GM18868 (cell line): ENCODE data around the gene ZNF343.
A peak's percentile ranks its signal among the peaks of the same experiment; 100 is the strongest.
"Not testable (repeated sequence)": the region's sequence is repeated elsewhere in the genome, so short reads cannot be mapped to it uniquely, and the experiment has no call there.

Experiments used
- ATAC-seq: cut with Tn5 transposase; IDR thresholded peaks from one replicate; pipeline ENCODE4 v1.9.1; 2021; ENCODE audit warnings: mild to moderate bottlenecking, moderate library complexity; ENCODE audit not compliant: unreplicated experiment

Gene ZNF343

DNA sequence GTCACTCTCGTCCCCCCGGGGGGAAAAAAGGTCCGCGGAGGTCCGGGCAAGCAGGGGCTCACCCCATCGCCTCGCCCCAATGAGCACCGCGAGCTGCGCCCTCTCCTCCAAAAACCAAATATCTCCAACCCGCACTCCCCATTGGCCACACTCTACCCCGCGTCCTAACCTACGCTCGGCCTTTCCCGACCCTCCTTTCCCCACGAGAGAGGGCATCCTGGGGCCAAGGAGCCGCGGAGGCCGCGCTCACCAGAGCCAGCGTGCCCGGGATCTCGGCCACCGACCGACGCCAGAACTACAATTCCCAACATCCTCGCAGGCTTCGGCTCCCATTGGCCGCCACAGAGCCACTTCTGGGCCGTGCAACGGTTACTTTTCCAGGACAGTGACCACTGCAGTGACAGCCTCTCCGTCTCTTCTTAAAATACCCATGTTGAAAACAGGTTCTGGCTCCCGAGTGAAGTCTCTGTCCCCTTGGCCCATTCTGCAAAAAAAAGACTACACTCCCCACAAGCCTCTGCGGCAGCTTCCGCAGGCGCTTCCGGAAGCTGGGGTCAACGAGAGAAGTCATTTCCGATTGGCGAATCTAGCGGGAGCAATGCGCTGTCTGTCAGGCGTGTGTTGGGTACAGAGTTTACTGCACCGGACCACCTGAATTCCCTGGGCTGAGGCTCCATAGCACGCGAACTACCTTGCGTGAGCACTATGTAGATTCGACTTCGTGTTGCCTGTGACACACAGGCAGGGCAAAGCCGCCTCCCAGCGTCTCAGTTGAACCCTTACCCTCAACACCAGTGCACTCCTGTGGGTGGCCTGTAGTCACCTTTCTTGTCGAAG, at the start of gene ZNF343:
Gene ZNF343, minus strand, starts transcription at position 285 of the 837 bp plus-strand sequence. CDS start 15,020 bp downstream, outside the sequence.
- ATAC-seq, result peak; percentile 93

DNA sequence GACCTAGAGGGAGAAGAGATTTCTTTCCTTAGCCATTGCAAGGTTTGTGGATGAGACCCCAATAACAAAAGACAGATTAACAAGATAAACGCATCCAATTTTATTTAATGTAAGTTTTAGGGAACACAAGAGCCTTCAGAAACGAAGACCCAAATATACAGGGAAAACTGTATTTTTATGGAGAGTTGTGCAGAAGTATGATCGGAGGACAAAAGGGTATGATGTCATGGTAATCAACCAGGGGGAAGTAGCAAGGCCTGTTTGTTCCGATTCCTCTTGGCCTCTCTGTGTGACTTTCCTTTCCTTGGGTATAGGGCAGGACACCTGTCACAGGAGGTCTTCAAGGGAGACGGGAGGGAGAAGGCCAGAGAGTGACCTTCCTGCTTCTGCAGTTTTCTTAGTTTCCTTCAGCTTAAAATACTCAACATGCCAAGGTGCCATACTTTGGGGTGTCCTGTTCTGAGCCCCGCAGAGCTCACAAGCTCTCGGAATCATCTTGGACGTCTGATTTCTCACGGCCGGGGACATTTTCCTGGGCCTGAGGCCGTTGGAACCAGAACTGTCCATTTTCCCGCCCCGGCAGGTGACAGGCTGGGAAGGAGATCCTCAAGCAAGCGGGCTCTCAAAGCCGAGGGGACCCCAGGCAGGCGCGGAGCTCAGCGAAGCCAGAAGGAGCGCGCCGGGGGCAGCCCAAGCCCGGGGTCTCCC, 49.3 kb upstream of the ZNF343 start:
- ATAC-seq, result no peak

DNA sequence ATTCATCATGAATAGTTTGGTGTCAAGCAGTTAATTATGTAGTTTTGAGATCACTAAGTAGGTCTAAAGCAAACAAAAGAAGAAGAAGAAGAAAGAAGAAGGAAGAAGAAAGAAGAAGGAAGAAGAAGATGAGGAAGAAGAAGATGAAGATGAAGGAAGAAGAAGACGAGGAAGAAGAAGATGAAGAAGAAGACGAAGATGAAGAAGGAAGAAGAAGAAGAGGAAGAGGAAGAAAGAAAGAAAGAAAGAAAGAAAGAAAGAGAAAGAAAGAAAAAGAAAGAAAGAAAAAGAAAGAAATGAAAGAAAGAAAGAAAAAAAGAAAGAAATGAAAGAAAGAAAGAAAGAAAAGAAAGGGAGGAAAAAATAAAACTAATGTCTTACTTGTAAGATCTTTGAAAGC, 36.9 kb upstream of the ZNF343 start:
- no peak for ATAC-seq

DNA sequence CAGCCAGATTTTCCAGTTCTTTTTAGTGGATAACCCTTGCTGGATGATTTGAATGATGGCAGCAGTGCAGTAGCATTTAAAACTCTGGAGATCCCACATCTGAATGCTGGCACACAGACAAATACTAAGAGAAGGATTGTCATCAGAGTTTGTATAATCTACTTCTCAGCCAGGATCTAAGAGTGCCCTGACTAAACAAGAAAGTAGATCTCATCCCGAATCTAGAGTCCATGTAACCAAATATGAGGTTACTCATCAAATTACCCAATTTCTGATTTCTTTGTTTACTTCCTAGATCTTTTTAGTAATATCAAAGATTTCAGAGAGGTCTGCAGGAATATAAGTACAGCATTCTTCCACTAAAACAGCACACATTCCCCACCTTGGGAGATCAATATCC, 35.5 kb upstream of the ZNF343 start:
- no peak for ATAC-seq

DNA sequence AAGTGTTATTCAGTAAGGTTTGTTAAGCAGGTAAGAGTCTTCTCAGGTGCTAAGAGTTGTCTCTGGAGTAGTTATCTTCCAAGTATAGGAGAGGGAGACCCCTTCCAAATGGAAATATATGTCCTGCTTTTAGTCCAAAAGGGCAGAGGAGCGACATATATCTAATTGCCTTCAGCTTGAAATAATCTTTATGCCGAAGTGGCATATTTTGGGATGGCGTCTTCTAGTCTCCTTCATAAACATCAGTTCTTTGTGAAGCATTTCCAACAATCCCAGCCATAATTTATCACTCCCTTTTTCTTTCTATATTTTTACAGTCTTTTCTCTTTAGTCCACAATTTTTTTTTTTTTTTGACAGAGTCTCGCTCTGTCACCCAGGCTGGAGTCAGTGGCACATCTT, 33.6 kb upstream of the ZNF343 start:
- no peak for ATAC-seq

DNA sequence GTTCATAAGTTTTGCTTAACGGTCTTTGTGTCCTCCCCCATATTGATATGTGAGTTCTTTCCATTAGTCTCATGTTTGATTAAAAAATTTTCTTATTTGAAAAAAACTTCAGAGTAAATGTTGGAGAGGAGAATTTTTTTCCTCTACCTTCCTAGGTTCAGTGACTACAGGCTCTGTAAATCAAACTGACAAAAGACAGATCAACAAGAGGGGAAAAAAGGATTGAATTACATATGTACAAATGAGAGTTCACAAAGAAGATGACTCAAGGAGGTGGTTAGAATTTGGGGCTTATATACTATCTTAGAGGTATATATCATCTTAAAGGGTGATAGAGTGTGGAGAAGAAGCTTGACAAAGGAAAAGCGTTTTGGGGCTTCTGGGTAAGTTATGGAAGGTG, 33.2 kb upstream of the ZNF343 start:
- no peak for ATAC-seq

DNA sequence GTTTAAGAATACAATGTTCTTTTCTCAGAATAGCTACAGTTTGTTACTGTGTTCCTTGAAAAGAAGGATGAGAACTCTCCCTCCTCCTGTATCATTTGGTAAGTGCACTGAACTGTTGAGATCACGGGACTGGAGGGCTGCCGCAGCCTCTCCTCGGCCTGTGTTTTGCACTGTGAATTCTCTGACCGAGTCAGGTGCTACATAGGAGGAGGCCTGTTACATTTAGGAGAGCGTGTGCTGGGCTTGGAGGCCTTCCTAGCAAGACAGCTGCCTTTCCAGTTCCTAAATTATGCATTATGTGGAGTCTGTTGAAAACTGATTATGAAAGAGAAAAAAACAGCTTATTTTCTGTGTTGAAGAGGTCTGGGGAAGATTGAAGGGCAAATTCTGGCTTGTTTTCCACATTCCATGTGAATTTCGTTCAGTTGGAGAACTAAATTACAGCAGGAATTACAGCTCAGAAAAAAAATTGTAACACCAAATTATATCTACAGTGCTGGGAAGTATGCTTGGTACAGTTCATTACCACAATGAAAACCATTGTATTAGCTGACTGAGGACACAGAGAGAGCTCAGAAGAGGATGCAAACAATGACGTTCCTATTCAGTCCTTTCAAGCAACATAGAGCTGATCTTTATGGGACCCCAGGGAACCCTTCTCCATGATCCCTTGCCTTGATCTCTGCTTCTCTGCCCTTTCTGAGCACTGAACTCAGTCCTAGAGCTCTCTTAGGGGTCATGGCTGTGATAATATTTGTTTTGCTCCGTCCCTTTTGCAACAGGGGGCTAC, 30.4 kb upstream of the ZNF343 start:
- ATAC-seq, result no peak

DNA sequence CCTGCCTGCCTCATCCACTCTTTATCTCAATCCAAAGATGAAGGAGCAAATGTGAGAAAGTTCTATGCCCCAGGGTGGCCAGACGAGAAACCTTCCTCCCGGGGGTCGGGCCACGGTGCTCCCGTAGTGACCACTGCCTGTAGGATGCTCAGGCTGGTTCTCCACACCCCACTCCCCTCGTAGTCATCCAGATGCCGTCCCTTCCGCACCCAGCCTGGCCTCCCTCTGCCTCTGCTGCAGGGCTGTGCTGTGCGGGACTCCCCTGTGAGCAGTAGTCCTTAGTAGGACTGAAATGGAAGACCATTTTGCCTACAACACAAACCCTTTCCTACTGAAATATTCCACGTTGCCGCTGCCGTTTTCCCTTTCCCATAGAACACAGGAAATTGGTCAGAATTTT, 29.6 kb upstream of the ZNF343 start:
- no peak for ATAC-seq

DNA sequence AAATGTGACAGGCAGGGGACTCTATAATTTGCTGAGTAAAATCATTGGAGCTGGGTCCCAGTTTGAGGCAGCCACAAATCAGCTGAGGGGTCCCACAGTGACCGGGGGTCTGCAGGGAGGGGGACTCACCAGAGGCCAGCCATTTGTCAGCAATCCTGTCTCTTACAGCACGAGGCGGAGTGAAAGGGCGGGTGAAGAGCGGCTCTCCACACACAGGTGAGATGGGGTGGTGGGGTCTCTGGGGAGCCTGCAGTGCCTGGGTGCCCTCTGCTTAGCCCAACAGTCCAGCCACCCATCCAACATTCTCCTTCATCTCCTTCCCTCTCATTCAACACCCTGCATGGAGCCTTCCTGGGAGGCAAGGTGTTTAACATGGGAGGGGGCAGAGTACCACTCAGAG, 28.4 kb upstream of the ZNF343 start:
- ATAC-seq, result no peak

DNA sequence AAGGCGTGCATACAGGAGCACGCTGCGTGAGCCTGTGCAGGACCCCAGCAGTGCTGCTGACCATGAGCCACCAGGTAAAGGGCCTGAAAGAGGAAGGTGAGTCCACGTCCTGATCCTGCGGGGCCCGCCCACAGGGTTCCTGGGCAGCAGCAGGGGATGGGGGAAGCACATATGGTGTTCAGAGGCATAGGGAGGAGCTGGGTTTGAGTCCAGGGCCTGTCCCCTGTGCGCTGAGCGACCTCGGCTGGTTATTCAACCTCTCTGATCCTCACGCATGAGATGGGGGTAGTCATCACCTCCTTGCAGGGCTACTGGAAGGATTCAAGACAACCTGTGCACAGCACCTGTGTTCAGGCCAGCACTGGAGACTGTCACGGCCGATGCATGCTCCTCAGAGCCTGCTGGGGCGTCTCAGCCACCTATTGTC, 27.9 kb upstream of the ZNF343 start, which contains the start of gene TMC2:
Gene TMC2, plus strand, starts transcription at position 14 of the 427 bp plus-strand sequence. Its CDS starts 49 bp downstream, at position 63.
- ATAC-seq, result no peak

DNA sequence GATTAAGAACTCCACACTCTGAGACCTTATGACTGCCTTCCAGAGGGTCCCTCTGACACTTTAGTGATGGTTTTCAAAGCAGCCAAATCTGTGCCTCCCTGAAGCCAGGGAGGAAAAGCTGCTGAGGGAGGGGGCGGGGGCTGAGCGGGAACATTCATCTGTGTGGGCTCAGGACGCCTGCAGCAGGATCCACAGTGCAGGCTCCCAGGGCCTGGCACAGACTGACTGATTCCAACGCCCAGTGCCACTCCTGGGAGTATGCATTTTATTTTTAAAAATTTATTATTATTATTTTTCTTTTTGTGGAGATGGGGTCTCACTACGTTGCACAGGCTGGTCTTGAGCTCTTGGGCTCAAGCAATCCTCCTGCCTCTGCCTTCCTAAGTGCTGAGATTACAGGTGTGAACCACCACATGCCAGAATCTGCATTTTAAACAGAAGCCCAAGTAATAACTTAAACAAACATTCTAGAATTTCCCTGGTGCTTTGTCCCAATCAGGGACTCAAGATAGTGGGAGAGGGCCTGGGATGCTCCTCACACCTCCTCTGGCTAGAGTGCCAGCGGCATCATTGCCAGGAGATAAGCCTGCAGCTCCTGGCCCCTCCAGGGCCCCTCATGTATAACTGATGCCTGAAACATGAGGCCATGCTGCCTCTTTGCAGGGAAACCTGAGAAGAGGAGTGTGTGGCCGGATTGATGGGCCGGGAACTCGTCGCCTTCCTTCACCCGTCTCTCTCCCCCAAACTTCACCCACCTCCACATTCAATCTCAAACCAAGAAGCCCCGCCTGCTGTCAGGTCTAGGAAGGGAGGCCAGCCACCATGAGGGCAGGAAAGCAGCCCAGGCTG, 27.2 kb upstream of the ZNF343 start:
- ATAC-seq, result no peak

DNA sequence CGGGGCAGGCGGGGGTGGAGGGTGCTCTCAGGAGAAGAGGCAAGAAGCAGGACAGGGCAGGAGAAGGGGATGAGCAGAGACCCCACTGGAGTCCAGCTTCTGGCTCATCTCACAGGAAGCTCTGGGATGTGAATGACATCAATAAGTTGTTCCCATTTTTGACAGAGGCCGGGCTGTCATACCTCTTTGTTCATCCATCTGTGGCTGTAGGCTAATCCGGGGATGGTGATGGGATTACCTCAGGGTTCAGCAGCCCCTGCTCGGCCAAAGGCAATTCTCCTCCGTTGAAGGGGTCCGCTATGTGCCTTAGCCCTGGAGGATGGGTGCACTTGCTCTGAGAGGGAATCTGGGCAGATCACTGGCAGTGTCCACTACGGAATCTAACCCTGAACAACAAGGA, 24.4 kb upstream of the ZNF343 start:
- ATAC-seq, result no peak

DNA sequence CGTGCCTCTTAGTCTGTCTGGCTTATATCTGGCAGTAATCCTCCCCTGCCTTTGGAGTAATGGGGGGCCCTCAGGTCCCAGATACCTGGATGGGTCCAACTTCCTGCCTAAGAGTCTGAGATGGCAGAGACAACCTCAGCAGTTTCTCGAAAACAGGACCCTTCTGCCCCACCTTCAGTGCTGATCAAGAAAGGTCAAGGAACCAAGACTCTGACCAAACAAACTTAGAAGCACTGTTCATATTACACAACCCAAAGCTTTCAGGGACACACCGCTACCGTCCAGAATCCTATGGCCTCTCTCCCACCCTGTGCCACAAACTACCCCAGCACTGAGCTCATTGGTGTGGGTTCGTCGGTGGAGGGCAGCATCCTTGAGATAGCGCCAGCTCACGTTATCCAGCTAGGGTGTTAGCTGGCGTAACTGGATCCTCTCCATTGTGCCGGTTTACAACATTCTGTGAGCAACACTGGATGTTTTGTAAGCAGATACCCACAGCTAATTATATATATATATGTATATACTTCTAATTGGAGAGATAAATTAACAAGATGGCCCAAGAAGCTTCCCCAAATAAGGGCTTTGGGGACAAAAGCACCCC, 20.1 kb upstream of the ZNF343 start:
- no peak for ATAC-seq

DNA sequence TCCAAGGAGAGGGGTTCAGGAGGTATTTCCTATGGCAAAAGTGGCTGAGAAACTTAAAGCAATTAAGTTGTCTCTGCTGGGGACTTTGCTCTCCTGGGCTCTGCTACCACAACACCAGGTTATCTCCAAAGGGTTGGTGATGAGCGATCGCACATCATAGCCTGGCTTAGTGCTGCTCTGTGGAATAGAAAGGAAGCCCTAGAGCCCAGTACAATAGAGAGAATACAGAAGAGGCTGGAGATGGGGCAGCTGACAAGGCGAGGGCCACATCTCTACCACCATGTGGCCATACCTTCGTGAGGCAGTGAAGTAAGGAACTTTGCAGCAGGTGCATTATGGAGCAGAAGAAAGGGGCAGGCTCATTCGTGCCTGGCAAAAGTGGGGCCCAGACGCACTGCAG, 19.0 kb upstream of the ZNF343 start:
- ATAC-seq, result no peak

DNA sequence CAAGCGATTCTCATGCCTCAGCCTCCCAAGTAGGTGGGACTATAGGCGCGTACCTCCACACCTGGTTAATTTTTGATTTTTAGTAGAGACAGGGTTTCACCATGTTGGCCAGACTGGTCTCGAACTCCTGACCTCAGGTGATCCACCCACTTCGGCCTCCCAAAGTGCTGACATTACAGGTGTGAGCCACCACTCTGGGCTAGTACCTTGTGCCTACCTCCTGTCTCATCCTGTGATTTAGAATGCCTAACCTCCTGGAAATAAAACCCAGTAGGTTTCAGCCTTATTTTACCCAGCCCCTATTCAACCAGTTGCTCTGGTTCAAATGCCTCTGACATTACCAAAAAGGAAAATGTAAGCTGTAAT, 17.5 kb upstream of the ZNF343 start:
- ATAC-seq, result not testable (repeated sequence)

DNA sequence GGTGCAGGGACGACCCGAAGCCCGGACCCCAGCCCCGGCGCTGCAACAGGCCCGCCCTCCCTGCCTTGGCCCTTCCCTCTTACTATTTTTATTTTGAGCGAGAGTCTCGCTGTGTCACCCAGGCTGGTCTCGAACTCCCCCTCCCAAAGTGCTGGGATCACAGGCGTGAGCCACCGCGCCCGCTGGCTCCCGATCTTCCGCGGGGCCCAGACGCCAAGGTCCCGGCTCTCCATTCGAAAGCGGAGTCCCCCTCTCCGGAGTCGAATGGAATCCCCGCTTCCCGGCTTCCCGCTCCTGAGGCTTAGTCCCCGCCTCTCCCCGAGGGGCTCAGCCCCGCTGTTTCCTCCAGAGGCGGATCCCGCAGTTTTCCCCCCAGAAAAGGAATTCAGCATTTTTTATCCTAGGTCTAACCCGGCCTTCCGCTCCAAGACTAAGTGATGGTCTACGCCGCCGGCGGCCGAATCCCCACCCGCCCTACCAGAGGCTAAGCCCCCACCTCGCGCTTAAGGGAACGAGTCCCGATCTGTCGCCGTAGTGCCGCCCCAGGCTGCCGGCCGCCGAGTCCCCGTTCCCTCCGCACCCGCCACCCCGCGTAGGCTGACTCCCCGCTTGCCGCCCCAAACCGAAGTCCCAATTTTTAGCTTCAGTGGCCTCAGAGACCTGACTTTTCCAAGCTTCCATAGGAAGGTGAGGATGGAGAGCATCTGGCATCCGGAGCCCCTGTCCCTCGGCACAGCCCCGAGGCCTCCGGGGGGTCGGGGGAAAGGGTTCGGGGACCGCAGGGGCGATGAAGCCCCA, 16.2 kb upstream of the ZNF343 start:
- peak; percentile 49 for ATAC-seq

DNA sequence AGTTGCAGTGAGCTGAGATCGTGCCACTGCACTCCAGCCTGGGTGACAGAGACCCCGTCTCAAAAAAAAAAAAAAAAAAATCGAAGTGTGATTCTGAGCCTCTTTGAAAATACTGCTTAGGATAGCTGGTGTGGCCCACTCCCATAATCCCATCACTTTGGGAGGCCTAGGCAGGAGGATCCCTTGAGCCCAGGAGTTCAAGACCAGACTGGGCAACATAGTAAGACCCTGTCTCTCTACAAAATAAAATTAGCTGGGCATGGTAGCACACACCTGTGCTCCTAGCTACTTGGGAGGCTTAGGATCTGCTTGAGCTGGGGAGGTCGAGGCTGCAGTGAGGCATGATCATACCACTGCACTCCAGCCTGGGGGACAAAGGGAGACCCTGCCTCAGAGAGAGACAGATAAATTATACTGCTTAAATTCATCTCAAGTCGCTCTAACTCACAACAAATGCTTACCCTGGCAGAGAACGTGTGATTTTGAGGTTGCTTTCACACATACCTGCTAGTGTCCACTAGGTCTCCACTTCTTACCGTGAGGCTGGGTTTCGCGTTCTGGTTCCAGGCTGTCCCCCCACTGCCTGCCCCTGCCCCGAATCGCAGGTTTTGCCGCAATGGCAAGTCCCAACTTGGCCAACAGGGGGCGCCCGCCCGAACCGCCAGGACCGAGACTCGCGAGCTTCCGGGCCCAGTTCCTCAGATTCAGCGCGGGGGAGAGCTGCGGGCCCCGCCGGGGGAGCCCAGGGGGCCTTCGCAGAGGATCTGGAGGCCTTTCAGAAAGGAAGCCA, 15.4 kb upstream of the ZNF343 start:
- ATAC-seq, result peak; percentile 68

DNA sequence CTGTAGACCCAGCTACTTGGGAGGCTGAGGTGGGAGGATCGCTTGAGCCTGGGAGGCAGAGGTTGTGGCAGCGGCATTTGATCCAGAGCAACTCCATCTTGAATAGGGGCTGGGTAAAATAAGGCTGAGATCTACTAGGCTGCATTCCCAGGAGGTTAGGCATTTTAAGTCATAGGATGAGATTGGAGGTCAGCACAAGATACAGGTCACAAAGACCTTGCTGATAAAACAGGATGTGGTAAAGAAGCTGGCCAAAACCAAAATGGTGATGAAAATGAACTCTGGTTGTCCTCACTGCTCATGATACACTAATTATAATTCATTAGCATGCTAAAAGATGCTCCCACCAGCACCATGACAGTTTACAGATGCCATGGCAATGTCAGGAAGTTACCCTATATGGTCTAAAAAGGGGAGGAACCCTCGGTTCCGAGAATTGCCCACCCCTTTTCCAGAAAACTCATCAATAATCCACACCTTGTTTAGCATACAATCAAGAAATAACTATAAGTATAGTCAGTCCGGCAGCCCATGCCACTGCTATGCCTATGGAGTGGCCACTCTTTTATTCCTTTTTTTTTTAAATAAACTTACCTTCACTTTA, 14.2 kb upstream of the ZNF343 start:
- ATAC-seq, result not testable (repeated sequence)
